Raji (cell line): ENCODE measurements around the gene MTERF2.

Experiments
- POLR2A ChIP-seq: IDR thresholded peaks from 2 replicates; pipeline ENCODE4 v1.6.1; 2011; ENCODE audit warnings: low read depth, low read length, control low read depth; ENCODE audit not compliant: insufficient read depth

The MTERF2 gene

DNA sequence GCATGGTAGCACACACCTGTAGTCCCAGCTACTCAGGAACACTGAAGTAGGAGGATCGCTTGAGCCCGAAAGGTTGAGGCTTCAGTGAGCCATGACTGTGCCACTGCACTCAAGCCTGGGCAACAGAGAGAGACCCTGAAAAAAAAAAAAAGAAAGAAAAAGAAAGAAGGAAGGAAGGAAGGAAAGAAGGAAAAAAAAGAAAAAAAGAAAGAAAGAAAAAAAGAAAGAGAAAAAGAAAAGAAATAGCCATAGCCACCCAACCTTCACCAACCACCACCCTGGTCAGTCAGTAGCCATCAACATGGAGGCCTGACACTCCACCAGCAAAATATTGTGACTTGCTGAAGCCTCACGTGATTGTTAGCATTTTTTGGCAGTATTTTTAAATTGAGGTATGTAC lies 52.7 kb downstream of the MTERF2 start:
- no peak for TF ChIP-seq POLR2A
